ENCODE measurements around the gene SYTL2.

Gene SYTL2

GRCh38 chr11:85725510-85726258 lies 85.3 kb downstream of the SYTL2 start:
- no peak for DNase-seq

- no peak for DNase-seq
These were observed 86.0 kb downstream of the SYTL2 start for GRCh38 chr11:85724748-85725465.

- DNase-seq: no peak
These were observed 87.9 kb downstream of the SYTL2 start for GRCh38 chr11:85723088-85723487.

GRCh38 chr11:85721191-85721590 lies 89.8 kb downstream of the SYTL2 start:
- DNase-seq: no peak

- DNase-seq: no peak
These were observed 91.7 kb downstream of the SYTL2 start for GRCh38 chr11:85718991-85719807.

GRCh38 chr11:85718126-85718943 lies 92.6 kb downstream of the SYTL2 start:
- no peak for DNase-seq

GRCh38 chr11:85717429-85717828 lies 93.5 kb downstream of the SYTL2 start:
- no peak for DNase-seq

GRCh38 chr11:85712953-85713352 lies 98.0 kb downstream of the SYTL2 start:
- DNase-seq: no peak

GRCh38 chr11:85710917-85711316 lies 100.0 kb downstream of the SYTL2 start:
- no peak for DNase-seq

GRCh38 chr11:85709941-85710702 lies 100.8 kb downstream of the SYTL2 start:
- DNase-seq: no peak

- no peak for DNase-seq
These were observed 105.1 kb downstream of the SYTL2 start for GRCh38 chr11:85705800-85706199.

- no peak for DNase-seq
These were observed 106.0 kb downstream of the SYTL2 start for GRCh38 chr11:85704967-85705366.

- no peak for DNase-seq
These were observed 110.8 kb downstream of the SYTL2 start for GRCh38 chr11:85699957-85700741.

- no peak for DNase-seq
These were observed 112.7 kb downstream of the SYTL2 start for GRCh38 chr11:85698195-85698594.

- DNase-seq: no peak
These were observed 113.2 kb downstream of the SYTL2 start for GRCh38 chr11:85697747-85698146.

- DNase-seq: no peak
These were observed 115.4 kb downstream of the SYTL2 start for GRCh38 chr11:85695546-85695945.

GRCh38 chr11:85694385-85694980 lies 116.5 kb downstream of the SYTL2 start:
- peak; percentile 17 for DNase-seq

GRCh38 chr11:85685820-85686459 lies 125.0 kb downstream of the SYTL2 start, which contains the start of gene CCDC89:
CCDC89 (minus strand) TSS chr11:85686195; CDS start chr11:85686130, 65 bp downstream.
- peak; percentile 99 for DNase-seq

GRCh38 chr11:85685125-85685819 lies 125.7 kb downstream of the SYTL2 start:
- DNase-seq: peak; percentile 46
